HCT116 (cell line): ENCODE results near the gene TENT4A. TPM values are rescaled to one million over a fixed set of nuclear protein-coding genes. Genes with fewer than 3 reads are reported as not detected.

Experiments used
- ATAC-seq: fragments of 200-7000 bp; cut with Tn5 transposase; 2 replicates; pipeline ENCODE4 v1.9.1; 2020; ENCODE audit warnings: mild to moderate bottlenecking, moderate library complexity
- BruUV-seq: library from RNA; stranded (reverse); fragments of 400-500 nt; replicated peaks from 2 replicates; lab custom pipeline; 2021; lab: Mats Ljungman, UMichigan
- CTCF ChIA-PET: fragments of 300-600 bp; sonication (Branson Sonifier 250); formaldehyde crosslinking; loops from one replicate; lab custom pipeline; 2021; ENCODE audit warnings: antibody characterized with exemption; lab: Charles Lee
- POLR2A ChIA-PET: fragments of 300-600, 350-600 bp; sonication (Branson Sonifier 250); formaldehyde crosslinking; loops from one replicate; lab custom pipeline; 2021; ENCODE audit warnings: antibody characterized with exemption; lab: Charles Lee
- RAD21 ChIA-PET, 2 experiments: fragments of 300-600 bp; sonication (Branson Sonifier 250); formaldehyde crosslinking; loops; one replicate each; lab custom pipeline; 2023; ENCODE audit warnings: low total read pairs in 2 of 2; ENCODE audit not compliant: uncharacterized antibody in 2 of 2, unreplicated experiment in 2 of 2, low non-redundant PET in 1 of 2; lab: Charles Lee
- DNase-seq: peaks from one replicate; pipeline ENCODE4 v3.0.0-alpha.2; 2010; ENCODE audit warnings: low read depth, low spot score
- H2AFZ ChIP-seq: fragments of 200-600 bp; shearing (Covaris generic), sonication (generic); 2 replicates; pipeline ENCODE4 v1.6.1; 2017; ENCODE audit warnings: low read depth, mixed run types, mixed read lengths, antibody characterized with exemption, low read length; ENCODE audit not compliant: poor library complexity, severe bottlenecking
- H3K27ac ChIP-seq: 2 replicates; pipeline ENCODE4 v1.5.1; 2012; ENCODE audit warnings: low read depth, low read length
- H3K27me3 ChIP-seq: fragments of 200-600 bp; sonication (generic); 2 replicates; pipeline ENCODE4 v1.6.1; 2016; ENCODE audit warnings: mixed run types, low read length, mixed read lengths; ENCODE audit not compliant: insufficient read depth
- H3K36me3 ChIP-seq, 2 experiments: fragments of 200-500 bp in 1 of 2; fragments of 200-600 bp in 1 of 2; sonication (Bioruptor generic) in 1 of 2; sonication (generic) in 1 of 2; 2 replicates each; pipeline versions ENCODE4 v1.5.1 to v1.6.1; 2014 to 2016; ENCODE audit warnings: low read length in 2 of 2, inconsistent platforms in 1 of 2, mixed read lengths in 1 of 2, mixed run types in 1 of 2; ENCODE audit not compliant: insufficient read depth in 2 of 2, control insufficient read depth in 1 of 2
- H3K4me1 ChIP-seq, 2 experiments: fragments of 200-600 bp in 1 of 2; sonication (generic) in 1 of 2; 2 replicates each; pipeline versions ENCODE4 v1.5.1 to v1.6.1; 2012 to 2017; ENCODE audit warnings: low read length in 2 of 2, inconsistent platforms in 1 of 2, mild to moderate bottlenecking in 1 of 2, mixed read lengths in 1 of 2, mixed run types in 1 of 2, moderate library complexity in 1 of 2; ENCODE audit not compliant: insufficient read depth in 2 of 2, control insufficient read depth in 1 of 2
- H3K4me2 ChIP-seq: fragments of 200-600 bp; sonication (generic); 2 replicates; pipeline ENCODE4 v1.6.1; 2017; ENCODE audit warnings: mixed run types, low read length, mixed read lengths
- H3K4me3 ChIP-seq, 2 experiments: fragments of 200-600 bp in 1 of 2; sonication (generic) in 1 of 2; replicated peaks in 1 of 2; 2 replicates each; pipeline ENCODE4 v1.5.1; 2011 to 2016; ENCODE audit warnings: low read length in 2 of 2, control low read depth in 1 of 2, low read depth in 1 of 2, mild to moderate bottlenecking in 1 of 2, mixed read lengths in 1 of 2, mixed run types in 1 of 2
- H3K79me2 ChIP-seq: fragments of 200-600 bp; sonication (generic); 2 replicates; pipeline ENCODE4 v1.6.1; 2017; ENCODE audit warnings: mild to moderate bottlenecking, mixed run types, low read length, moderate library complexity, mixed read lengths; ENCODE audit not compliant: insufficient read depth
- H3K9ac ChIP-seq: fragments of 200-600 bp; sonication (generic); 2 replicates; pipeline ENCODE4 v1.6.1; 2016; ENCODE audit warnings: low read length, mixed read lengths
- H3K9me2 ChIP-seq: fragments of 200-600 bp; sonication (generic), shearing (Covaris generic); 2 replicates; pipeline ENCODE4 v1.6.1; 2017; ENCODE audit warnings: mixed run types, mild to moderate bottlenecking, moderate library complexity; ENCODE audit not compliant: insufficient read depth
- H3K9me3 ChIP-seq, 2 experiments: fragments of 200-500 bp in 1 of 2; fragments of 200-600 bp in 1 of 2; sonication (Bioruptor generic) in 1 of 2; sonication (generic) in 1 of 2; 2 replicates each; pipeline ENCODE4 v1.6.1; 2014 to 2017; ENCODE audit warnings: low read length in 2 of 2, mixed read lengths in 2 of 2, inconsistent platforms in 1 of 2, low read depth in 1 of 2, mild to moderate bottlenecking in 1 of 2, mixed run types in 1 of 2, moderate library complexity in 1 of 2; ENCODE audit not compliant: control insufficient read depth in 1 of 2, insufficient read depth in 1 of 2
- H4K20me1 ChIP-seq: fragments of 200-600 bp; sonication (generic), shearing (Covaris generic); 2 replicates; pipeline ENCODE4 v1.6.1; 2017; ENCODE audit warnings: mixed run types, mild to moderate bottlenecking, moderate library complexity; ENCODE audit not compliant: insufficient read depth
- ATF3 ChIP-seq: IDR thresholded peaks from 2 replicates; pipeline ENCODE4 v1.6.1; 2012
- EZH2 ChIP-seq: fragments of 200-600 bp; sonication (generic); IDR thresholded peaks from 2 replicates; pipeline ENCODE4 v1.6.1; 2017; ENCODE audit warnings: antibody characterized with exemption, mixed run types
- JUND ChIP-seq: IDR thresholded peaks from 2 replicates; pipeline ENCODE4 v1.6.1; 2012
- POLR2A ChIP-seq: IDR thresholded peaks from 2 replicates; pipeline ENCODE4 v1.7.0; 2011; ENCODE audit warnings: borderline replicate concordance; ENCODE audit not compliant: insufficient read depth, insufficient read length; ENCODE audit errors: extremely low read depth
- REST ChIP-seq: IDR thresholded peaks from 2 replicates; pipeline ENCODE4 v1.6.1; 2012; ENCODE audit warnings: low read depth
- SIN3A ChIP-seq: IDR thresholded peaks from 2 replicates; pipeline ENCODE4 v1.6.1; 2012; ENCODE audit warnings: low read depth
- TCF7L2 ChIP-seq: IDR thresholded peaks from 2 replicates; pipeline ENCODE4 v1.7.0; 2011; ENCODE audit warnings: borderline replicate concordance, inconsistent platforms; ENCODE audit not compliant: insufficient read depth, insufficient read length; ENCODE audit errors: extremely low read depth
- YY1 ChIP-seq: IDR thresholded peaks from 2 replicates; pipeline ENCODE4 v1.6.1; 2011; ENCODE audit warnings: low read length, low read depth, moderate library complexity, mild to moderate bottlenecking; ENCODE audit not compliant: insufficient replicate concordance; ENCODE audit errors: extremely low read depth
- ZFX ChIP-seq: fragments of 450-650 bp; IDR thresholded peaks from 2 replicates; pipeline ENCODE4 v1.6.1; 2017
- intact Hi-C: fragments of 100-400 bp; cut with micrococcal nuclease; formaldehyde crosslinking; loops from 2 replicates; pipeline ENCODE4 v1.10.0; 2022
- total RNA-seq: library from RNA; stranded (reverse); gene quantifications from one replicate; pipeline ENCODE4 v1.2.1, GENCODE V29; 2021; ENCODE audit not compliant: unreplicated experiment

TENT4A gene
- total RNA-seq, 1 experiment from 2014 or later, result 39.8 TPM

GRCh38 chr5:6686501-6686900 is 26.7 kb upstream of the TENT4A start (continued):
- TF ChIP-seq TCF7L2, result no peak

- POLR2A ChIA-PET, result no interaction called here
- peaks cover 0 to 4% of the 10 kb centered on the region in 2 experiments; a peak in 1 of 4 replicates for H3K4me1 ChIP-seq
- H3K36me3 ChIP-seq, result no peaks in the 10 kb centered on the region
- TF ChIP-seq REST, result peak; percentile 64
- TF ChIP-seq ZFX, result no peak
- TF ChIP-seq YY1, result no peak
- TF ChIP-seq EZH2, result no peak
- TF ChIP-seq SIN3A, result no peak
- TF ChIP-seq TCF7L2, result no peak
- TF ChIP-seq ATF3, result no peak
- no peak for TF ChIP-seq POLR2A
- TF ChIP-seq JUND, result no peak
- TF ChIP-seq, all 23 proteins: peak for 1
- DNase-seq (no peak), ATAC-seq (no peak)
- Histone ChIP-seq H4K20me1 (no peaks in the 10 kb centered on the region), H3K4me2 (no peak overlapping the region), H3K79me2 (no peaks in the 10 kb centered on the region), H3K9me2 (no peaks in the 10 kb centered on the region), H3K9ac (no peak overlapping the region), H3K4me3 (no peak overlapping the region), H3K27me3 (peaks cover 19% of the 10 kb centered on the region; the same call in 1 of the 2 replicates), H2AFZ (no peak overlapping the region), H3K9me3 (no peaks in the 10 kb centered on the region), H3K27ac (no peak overlapping the region)
- intact Hi-C loops, result no loop called here
- no TSS peak for BruUV-seq
- RAD21 ChIA-PET, result no interaction called here
- CTCF ChIA-PET, result no interaction called here
Measured at GRCh38 chr5:6686915-6687409, 26.3 kb upstream of the TENT4A start.
